HTERT RPE-1 (cell line): Measurements from ENCODE around the gene MYCN.
"Not testable (repeated sequence)": the region's sequence is repeated elsewhere in the genome, so short reads cannot be mapped to it uniquely, and the experiment has no call there.

Experiments
- in situ Hi-C: fragments of 300-500 bp; cut with MboI; formaldehyde crosslinking; loops from 4 replicates; pipeline ENCODE4 v1.14.3; 2020; ENCODE audit warnings: low sequenced_read_pairs

MYCN gene

DNA sequence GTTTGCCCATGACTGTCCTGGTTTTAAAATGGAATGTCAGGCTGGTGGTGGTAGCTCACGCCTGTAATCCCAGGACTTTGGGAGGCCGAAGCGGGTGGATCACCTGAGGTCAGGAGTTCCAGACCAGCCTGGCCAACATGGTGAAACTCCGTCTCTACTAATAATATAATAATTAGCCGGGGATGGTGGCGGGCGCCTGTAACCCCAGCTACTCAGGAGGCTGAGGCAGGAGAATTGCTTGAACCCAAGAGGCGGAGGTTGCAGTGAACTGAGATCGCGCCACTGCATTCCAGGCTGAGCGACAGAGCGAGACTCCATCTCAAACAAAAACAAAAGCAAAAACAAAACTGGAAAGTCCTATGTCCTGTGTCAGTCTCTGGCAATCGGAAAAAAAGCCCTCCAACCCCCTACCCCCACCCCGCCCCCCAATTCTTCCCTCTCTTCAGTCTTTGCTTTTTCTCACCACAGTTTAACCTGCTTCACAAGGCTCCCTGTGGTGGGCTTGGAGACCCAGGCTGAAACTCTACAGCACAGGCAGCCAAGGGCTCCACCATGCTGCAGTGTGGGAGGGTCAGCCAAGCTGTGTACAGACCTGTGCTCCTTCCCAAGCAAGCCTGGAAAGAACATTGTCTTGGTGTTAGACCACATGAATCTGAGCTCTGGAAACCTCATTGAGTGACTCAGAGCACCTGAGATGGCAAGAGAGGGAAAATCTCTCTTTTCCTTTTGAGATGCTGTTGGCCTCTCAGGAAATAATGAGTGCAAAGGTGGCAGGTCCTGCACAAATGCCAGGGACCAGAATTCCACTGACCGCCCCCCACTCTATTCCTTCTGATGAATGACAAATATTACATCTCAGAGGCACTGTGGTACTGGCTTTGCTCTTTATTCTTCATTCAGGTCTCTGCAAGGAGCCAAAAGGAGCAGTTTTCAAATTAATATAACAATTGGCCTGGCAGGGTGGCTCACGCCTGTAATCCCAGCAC is 16.7 kb downstream of the MYCN start:
- in situ Hi-C loops: no loop called here

DNA sequence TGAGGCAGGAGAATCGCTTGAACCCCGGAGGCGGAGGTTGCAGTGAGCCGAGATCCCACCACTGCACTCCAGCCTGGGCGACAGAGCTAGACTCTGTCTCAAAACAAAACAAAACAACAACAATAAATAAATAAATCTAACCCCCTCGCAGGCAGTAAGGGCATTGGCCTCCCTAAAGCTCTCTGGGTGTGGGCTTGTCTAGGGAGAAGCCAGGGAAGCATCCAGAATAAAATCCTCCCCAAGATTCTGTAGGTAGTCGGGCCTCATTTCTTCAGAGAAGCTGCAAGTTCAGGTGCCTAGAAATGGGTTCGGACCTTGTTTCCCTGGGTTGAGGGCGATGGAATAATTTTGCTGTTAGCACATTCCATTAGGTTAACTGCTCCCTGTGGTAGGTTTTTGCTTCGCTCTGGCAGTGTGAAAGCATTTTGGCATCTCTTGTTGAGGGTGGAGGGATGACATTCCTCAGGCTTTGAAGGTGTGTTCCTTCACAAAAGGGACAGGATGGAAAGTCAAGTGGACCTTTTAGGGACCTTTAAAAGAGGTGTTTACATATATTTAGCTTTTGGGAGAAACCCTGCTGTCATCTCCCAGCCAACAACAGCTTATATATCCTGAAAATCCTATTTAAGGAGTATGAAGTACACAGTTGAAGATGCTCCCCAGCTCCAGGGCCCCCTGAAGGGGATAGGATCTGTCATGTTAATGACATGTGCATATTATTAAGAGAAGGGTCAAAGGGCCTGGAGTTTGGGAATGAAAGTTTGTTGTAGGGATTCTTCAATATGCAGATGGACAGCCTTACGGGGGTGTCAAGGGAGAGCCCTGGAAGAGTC is 17.7 kb downstream of the MYCN start:
- in situ Hi-C loops: no loop called here

DNA sequence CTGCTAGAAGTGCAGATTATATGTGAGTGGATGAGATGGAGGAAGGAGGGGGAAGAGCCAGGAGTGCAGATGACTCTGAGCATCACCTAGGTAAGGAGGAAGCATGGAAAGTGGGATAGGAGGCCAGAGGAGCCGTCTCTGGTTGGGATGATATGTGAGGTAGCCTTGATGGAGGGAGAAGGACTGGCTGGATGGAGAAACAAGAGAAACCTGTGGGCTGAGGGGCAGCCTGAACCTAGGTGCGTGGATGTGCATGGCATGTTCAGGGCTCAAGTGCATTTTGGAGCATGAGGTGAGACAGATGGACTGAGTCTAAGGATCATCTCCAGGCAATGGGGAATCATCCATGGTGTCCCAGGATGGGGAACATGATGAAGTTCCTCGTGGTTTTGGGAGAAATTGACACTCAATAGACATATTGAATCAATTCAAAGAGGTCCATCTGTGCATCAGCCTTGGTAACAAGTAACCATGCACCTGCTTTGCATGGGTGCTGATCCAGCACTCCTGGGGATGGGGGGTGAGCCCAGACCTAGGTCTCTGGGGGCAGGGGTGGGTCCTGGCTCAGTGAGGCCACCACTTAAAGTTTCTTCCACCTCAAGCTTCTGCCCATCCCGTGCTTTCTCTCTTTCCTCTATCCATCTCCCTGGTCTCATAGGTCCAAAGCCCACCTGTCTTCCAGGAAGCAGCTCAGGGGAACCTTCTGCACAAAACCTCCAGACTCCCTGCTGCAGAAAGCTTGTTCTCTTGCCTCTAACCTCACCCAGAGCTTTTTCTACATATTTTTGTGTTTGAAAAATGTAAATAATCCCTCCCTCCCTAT is 19.2 kb downstream of the MYCN start:
- in situ Hi-C loops: no loop called here

DNA sequence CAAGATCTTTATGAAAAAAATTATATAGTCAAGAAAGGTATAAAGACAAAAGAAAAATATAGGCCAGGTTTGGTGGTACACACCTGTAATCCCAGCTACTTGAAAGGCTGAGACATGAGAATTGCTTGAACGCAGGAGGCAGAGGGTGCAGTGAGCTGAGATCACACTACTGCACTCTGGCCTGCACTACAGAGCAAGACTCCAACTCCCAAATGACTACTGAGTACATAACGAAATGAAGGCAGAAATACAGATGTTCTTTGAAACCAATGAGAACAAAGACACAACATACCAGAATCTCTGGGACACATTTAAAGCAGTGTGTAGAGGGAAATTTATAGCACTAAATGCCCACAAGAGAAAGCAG is 19.8 kb downstream of the MYCN start:
- in situ Hi-C loops: not testable (repeated sequence)

DNA sequence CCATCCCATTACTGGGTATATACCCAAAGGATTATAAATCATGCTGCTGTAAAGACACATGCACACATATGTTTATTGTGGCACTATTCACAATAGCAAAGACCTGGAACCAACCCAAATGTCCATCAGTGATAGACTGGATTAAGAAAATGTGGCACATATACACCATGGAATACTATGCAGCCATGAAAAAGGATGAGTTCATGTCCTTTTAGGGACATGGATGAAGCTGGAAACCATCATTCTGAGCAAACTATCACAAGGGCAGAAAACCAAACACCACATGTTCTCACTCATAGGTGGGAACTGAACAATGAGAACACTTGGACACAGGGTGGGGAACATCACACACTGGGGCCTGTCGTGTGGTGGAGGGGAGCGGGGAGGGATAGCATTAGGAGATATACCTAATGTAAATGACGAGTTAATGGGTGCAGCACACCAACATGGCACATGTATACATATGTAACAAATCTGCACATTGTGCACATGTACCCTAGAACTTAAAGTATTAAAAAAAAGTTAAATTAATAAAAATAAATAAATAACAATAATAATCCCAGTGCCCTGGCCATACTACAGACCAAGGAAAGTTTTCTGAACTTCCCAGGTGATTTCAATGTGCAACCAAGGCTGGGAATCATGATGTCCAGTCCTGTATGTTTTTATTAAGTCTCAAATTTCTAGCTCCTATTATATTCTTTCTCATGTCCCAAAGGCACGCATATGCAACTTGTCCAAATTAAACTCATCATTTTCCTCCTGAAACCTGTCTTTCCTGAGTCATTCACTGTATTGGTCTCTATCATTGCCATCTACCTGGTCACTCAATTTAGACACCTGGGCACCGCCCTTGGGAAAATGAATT is 23.0 kb downstream of the MYCN start:
- in situ Hi-C loops: not testable (repeated sequence)

DNA sequence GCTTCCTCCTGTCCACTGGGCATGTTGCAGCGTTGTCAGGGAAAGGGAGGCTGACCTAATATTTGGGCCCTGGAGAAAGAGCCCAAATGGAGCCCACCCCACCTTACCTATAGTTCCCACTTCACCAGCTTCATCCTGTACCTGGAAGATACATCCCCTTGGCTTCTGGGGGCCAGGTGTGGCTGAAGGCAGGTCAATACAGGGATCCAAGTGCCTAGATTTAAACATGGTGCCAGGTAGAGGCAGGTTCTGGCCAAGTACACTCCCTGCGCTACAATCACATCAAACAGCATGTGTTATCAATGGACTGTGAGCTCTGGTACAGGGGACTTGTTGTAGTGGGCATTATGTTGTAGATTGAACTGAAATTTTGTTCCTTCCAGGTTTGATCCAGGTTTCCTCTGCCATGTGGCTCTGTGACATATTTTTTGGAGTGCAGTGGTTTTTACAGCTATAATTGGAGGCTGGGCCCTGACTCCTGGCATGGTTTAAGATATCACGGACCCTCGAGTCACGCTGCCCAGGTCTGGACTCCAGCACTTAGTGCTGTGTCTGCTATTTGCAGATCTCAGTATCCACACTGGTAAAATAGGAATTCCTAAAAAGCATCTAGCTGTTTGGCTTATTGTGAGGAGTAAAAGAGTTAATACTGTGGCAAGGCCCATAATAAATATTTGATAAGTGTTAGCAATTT is 23.8 kb downstream of the MYCN start:
- in situ Hi-C loops: no loop called here

DNA sequence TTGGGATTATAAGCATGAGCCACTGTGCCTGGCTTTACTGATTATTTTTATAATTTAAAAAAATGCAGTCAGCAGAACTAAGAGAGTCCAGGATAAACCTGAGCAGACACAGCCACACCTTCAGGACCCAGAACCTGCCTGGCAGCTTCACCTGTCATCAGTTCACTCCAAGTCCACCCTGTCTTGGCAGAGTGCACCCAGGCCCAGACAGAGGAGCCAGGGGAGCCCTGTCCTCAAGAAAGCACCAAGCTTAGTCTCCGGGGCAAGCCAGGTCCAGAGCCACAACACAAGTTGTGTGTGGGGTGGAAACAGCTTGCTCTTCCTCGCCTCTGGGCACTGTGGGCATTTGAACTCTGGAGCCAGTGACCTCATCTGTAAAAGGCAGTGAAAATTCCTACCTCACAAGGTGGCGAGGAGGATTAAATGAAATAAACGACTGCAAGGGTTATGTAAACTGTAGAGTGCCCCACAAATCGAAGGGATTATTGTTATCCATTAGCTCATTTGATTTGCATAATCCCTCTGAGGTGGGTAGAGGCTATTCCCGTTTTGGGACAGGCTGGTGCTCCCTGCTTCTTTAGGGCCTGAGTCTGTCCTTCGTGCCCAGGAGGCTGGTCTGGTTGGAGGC is 24.7 kb downstream of the MYCN start:
- in situ Hi-C loops: no loop called here

DNA sequence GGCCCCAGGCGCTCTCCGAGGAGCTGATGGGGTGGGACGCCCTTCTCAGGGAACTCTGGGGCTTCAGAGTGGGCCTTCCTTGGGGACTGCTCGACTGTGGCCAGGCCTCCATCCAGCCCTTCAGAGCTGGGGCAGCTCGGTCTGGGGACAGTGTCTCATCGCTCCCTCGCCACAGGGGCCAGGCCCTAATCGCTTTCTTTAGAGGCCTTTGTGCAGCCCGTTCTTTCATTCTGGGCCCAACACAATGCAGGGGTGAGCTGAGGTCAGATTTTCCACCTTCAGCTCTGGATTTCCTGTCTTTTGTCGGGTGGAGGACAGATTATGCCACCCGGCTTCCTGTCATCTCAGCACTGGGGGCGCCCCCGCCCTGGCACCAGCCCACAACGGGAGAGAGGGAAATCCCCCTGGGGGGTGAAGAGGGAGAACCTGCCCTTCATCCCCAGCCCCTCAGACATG is 25.2 kb downstream of the MYCN start:
- in situ Hi-C loops: no loop called here

DNA sequence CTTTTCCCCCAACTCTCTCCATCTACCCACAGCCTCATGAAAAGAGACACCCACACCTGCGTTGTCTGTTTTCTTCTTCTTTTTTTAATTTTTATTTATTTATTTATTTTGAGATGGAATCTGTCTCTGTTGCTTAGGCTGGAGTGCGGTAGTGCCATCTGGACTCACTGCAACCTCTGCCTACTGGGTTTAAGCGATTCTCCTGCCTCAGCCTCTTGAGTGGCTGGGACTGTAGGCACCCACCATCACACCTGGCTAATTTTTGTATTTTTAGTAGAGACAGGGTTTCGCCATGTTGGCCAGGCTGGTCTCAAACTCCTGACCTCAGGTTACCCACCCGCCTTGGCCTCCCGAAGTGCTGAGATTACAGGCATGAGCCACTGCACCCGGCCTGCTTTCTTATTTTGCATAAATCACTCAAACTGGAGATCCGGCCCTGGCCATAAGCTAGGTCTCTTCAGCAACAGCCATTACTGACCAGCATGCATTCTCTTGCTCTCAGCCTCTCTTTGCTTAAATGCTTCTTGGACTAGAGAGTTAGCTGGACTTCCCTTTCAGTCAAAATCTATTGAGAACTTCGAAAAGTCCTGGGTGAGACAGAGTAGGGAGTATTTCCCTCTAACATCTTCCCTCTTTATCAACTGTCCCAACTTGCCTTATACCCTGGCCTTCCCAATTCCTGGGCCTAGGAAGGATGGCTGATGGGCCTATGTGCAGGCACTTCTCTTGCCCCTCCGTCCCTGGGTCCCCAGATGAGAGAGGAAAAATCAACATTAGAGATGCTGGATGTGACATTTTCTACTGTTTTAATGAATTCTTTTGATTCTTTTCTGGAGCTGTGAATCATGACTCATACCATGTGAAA is 27.3 kb downstream of the MYCN start:
- in situ Hi-C loops: no loop called here

DNA sequence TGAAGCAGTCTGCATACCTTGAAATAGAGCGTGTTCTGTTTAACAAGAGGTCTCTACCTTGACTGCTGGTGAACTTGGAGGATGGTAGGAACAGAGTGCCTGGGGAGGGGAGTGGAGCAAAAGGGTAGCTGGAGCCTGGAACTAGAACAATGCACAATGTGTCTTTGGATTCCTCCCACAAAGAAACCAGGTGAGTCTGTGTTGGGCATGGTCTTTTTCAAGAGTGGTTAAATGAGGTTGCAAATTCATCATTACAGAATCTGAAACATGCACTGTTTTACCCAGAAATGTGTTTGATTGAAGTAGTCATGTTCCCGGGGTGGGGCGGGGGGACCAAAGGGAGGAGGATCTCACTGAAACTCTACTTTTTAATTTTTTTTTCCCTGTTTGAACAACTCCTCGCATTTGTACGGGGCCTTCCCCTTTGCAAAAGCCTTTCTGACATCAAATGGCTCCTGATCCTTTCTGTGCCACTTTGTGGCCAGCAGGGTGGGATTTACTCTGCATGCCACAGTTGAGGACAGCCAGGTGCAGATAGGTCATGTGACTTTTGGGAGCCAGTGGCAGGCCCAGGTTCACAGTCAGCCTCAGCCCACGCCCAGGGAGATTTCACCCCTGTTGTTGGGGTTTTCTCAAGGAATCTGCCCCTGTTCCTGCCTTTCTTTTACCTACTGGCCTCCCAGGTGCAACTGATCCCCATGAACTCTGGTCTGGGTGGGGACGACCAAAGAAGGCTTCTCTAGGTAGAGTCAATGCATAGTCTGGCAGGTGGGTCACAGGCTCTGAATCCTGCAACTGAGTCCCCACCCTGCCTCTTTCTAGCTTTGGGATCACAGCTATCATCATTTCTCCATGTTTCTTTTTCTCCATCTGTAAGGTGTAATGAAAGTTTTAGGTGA is 28.2 kb downstream of the MYCN start:
- in situ Hi-C loops: no loop called here

DNA sequence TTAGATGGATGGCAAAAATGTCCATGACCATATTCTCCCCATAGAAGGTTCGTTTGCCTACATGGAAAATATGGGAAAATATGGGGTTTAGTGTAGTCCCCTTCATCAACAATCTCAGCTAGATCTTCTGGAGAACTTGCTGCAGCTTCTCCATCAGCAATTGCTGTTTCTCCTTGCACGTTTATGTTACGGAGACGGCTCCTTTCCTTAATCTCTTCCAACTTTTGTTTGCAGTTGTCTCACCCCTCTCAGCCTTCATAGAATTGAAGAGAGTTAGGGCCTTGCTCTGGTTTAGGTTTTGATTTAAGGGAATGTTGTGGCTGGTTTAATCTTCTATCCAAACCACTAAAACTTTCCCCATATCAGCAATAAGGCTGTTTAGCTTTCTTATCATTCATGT is 28.9 kb downstream of the MYCN start:
- in situ Hi-C loops: no loop called here

DNA sequence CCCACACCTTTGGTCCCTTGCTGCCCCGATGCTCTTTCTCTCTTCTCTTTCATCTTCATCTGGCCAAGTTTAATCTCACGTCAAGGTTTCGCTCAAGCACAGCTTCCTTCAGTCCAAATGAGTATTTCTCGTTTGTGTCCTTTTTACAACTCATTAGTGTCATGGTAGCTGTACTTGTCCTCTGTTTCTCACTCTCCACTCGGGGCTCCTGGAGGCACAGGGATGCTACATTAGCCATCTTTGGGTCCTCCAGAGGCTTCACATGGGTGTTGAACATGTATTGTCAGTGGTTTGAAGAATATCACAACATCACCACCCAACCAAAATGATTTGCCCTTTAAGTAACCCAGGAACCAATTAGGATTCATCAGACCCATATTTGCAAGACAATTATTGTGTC is 30.4 kb downstream of the MYCN start:
- in situ Hi-C loops: no loop called here

DNA sequence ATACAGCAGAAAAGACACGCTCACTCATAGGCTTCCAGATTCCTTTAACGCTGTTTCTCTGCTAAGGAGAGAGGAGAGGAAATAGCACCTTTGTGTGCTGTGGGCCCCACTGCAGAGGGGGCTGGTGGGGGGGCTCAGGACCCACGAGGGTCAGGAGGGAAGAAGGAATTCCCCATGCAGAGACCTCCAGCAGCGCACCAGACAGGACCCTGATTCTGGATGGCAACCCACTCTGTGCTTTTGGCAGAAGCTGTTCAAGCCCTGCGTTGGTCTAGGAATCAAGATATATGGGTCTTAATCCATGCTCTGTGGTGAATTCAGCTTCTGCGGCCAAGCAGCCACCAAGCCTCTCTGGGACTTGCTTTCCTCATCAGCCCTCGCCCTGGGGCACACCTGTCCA is 31.0 kb downstream of the MYCN start:
- in situ Hi-C loops: no loop called here

DNA sequence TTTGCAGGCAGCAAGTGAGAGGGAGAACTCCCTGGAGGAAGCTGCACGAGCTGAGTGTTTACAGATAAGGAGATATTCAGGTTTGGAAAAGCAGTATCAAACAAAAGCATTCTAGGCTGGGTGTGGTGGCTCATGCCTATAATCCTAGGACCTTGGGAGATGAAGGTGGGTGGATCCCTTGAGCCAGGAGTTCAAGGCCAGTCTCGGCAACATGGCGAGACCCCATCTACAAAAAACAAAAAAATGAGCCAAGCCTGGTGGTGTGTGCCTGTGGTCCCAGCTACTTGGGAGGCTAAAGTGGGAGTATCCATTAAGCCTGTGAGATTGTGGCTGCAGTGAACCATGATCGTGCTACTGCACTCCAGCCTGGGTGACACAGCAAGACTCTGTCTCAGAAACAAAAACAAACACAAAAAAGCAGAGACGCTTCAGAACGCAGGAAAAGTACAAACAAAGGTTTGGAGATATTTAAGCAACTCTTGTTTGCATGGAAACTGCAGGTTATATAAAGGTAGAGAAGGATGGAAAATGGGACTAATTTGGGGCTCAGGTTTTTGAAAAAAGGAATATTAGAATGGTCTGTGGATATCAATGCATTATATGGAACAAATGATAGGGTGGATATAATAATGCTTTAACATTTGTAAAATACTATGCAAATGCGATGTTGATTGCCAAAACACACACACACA is 31.6 kb downstream of the MYCN start:
- in situ Hi-C loops: no loop called here

DNA sequence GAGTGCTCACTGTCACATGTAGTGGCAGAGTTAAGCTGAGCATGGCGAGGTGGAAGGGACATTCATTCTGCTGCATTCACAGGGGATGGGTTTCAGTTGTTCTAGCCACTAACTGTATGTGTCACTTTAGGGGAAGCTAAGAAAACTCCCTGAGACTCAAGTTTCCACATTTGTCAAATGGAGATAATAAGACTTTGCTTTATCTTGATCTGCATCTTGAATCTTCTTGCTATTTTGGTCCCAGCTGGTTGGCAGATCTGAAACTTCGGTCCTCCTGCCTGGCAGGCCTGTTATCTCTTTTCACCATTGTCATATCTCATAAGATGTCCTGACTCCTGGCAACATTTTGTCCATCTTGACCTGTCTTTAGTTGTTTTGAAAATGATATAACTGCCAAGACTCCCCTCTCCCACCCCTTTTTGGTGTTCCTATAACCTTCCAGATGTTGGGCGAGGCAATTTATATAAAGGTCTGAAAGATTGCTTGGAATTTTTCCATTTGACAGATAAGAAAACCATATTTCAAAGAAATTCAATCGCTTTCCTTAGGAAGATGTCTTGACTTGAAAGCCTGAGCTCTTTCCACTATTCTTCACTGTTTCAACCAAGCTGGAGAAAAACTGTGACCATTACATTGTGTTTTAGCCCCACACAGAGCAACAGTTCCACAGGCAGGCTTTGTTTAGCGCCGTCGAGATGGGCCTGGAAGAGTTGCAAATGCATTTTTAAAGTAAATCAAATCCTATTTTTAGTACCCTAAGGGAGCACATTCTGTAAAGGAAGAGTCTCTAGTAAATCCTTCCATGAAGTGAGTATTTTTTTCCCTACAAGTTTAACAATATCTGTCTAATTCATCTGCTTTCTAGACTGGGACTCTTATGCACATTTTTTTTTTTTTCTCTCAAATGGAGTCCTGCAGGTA is 33.4 kb downstream of the MYCN start:
- in situ Hi-C loops: no loop called here
